Measurements from ENCODE around the gene EP300. TPM values are rescaled to one million over a fixed set of nuclear protein-coding genes. Genes with fewer than 3 reads are reported as not detected.

Gene EP300
- polyA plus RNA-seq, 3 donors: 5.7 to 81.6 (median 16.8) TPM

DNA sequence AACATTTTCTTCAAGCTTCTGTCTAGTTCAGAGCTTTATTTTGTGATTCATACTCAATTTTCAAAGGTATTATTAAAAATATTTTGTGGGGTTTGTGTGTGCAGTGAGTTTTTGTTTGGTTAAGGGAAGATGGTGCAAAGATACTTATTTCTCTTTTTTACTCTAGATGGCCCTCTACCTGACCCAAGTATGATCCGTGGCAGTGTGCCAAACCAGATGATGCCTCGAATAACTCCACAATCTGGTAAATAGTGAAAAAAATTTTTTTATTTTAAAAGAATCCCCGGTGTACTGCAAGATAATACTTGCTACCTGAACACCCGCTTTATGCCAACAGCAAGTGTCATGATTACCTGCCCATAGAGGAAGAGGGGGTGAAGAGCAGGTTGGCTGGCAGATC lies 54.2 kb downstream of the EP300 start:
- Histone ChIP-seq H3K36me3 (replicated peaks in 1 of 2; ENCODE audit: control insufficient read depth in 1 of 2, insufficient read depth in 2 of 2, low read length in 2 of 2) (peaks cover 96 to 100% of the 10 kb centered on the region in 2 donors), H3K4me3 (replicated peaks in 1 of 3; ENCODE audit: low read depth in 2 of 3, low read length in 3 of 3) (no peak overlapping the region), H3K27me3 (ENCODE audit: control insufficient read depth in 2 of 2, insufficient read depth in 2 of 2, low read length in 2 of 2) (no peaks in the 10 kb centered on the region), H2AFZ (ENCODE audit: insufficient read depth, low read depth, low read length, poor library complexity, severe bottlenecking) (no peak overlapping the region), H3K27ac (ENCODE audit: low read depth in 1 of 2, low read length in 2 of 2) (no peak overlapping the region), H3K4me1 (ENCODE audit: control insufficient read depth in 1 of 2, insufficient read depth in 2 of 2, low read length in 2 of 2) (no peaks in the 10 kb centered on the region), H3K9ac (ENCODE audit: insufficient read depth, low read length, poor library complexity, severe bottlenecking) (no peak overlapping the region), H4K20me1 (ENCODE audit: insufficient read depth, low read length) (peaks cover 98% of the 10 kb centered on the region), H3K9me3 (replicated peaks in 1 of 2; ENCODE audit: control insufficient read depth in 1 of 2, insufficient read depth in 1 of 2, low read length in 2 of 2) (no peaks in the 10 kb centered on the region), H3K4me2 (replicated peaks; ENCODE audit: extremely low read depth, low read length, poor library complexity, severe bottlenecking) (no peak overlapping the region), H3K79me2 (ENCODE audit: insufficient read depth, low read length) (peaks cover 13% of the 10 kb centered on the region)
- no peak for DNase-seq
- intact Hi-C loops (cut with micrococcal nuclease): no loop called here
- Mint-ChIP-seq H3K36me3 (peaks cover 88 to 99% of the 10 kb centered on the region in 2 donors), H3K27ac (no peak overlapping the region), H3K4me3 (no peak overlapping the region), H3K9me3 (no peaks in the 10 kb centered on the region), H3K4me1 (no peaks in the 10 kb centered on the region), H3K27me3 (ENCODE audit: low read depth in 3 of 3) (no peaks in the 10 kb centered on the region)
- WGBS (ENCODE audit: insufficient coverage): 100% methylated on average over 2 of the region's 4 CpGs
- TF ChIP-seq, protein P1, sequence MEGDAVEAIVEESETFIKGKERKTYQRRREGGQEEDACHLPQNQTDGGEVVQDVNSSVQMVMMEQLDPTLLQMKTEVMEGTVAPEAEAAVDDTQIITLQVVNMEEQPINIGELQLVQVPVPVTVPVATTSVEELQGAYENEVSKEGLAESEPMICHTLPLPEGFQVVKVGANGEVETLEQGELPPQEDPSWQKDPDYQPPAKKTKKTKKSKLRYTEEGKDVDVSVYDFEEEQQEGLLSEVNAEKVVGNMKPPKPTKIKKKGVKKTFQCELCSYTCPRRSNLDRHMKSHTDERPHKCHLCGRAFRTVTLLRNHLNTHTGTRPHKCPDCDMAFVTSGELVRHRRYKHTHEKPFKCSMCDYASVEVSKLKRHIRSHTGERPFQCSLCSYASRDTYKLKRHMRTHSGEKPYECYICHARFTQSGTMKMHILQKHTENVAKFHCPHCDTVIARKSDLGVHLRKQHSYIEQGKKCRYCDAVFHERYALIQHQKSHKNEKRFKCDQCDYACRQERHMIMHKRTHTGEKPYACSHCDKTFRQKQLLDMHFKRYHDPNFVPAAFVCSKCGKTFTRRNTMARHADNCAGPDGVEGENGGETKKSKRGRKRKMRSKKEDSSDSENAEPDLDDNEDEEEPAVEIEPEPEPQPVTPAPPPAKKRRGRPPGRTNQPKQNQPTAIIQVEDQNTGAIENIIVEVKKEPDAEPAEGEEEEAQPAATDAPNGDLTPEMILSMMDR (IDR thresholded peaks at IDR 0.05): no peak

DNA sequence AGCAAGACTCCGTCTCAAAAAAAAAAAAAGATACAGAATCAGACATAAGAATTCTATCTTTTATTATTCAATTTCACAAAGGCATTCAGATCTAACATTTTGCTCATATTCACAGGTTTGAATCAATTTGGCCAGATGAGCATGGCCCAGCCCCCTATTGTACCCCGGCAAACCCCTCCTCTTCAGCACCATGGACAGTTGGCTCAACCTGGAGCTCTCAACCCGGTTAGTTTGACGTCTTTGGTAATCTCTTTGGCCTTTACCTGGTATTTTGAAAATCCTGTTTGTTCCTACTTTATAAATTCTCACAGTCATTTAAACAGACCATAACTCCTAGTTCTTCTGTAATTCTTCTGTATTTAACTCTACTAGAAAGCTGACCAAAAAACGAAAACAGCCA lies 55.3 kb downstream of the EP300 start:
- no peaks in the 10 kb centered on the region for H3K27me3 Mint-ChIP-seq (ENCODE audit: low read depth in 3 of 3)
- Histone ChIP-seq H3K4me1 (ENCODE audit: control insufficient read depth in 1 of 2, insufficient read depth in 2 of 2, low read length in 2 of 2) (no peaks in the 10 kb centered on the region), H4K20me1 (ENCODE audit: insufficient read depth, low read length) (peaks cover 98% of the 10 kb centered on the region), H3K4me2 (replicated peaks; ENCODE audit: extremely low read depth, low read length, poor library complexity, severe bottlenecking) (no peak overlapping the region), H3K27ac (ENCODE audit: low read depth in 1 of 2, low read length in 2 of 2) (no peak overlapping the region), H3K79me2 (ENCODE audit: insufficient read depth, low read length) (peaks cover 4% of the 10 kb centered on the region), H3K36me3 (replicated peaks in 1 of 2; ENCODE audit: control insufficient read depth in 1 of 2, insufficient read depth in 2 of 2, low read length in 2 of 2) (peaks cover 98 to 100% of the 10 kb centered on the region in 2 donors), H3K9ac (ENCODE audit: insufficient read depth, low read length, poor library complexity, severe bottlenecking) (no peak overlapping the region), H3K4me3 (replicated peaks in 1 of 3; ENCODE audit: low read depth in 2 of 3, low read length in 3 of 3) (no peak overlapping the region), H3K27me3 (ENCODE audit: control insufficient read depth in 2 of 2, insufficient read depth in 2 of 2, low read length in 2 of 2) (no peaks in the 10 kb centered on the region), H2AFZ (ENCODE audit: insufficient read depth, low read depth, low read length, poor library complexity, severe bottlenecking) (no peak overlapping the region), H3K9me3 (replicated peaks in 1 of 2; ENCODE audit: control insufficient read depth in 1 of 2, insufficient read depth in 1 of 2, low read length in 2 of 2) (no peaks in the 10 kb centered on the region)
- peak overlapping the region in 1 of 7 donors; percentile 47 for H3K27ac Mint-ChIP-seq
- TF ChIP-seq, protein P1 (IDR thresholded peaks at IDR 0.05): no peak
- 95% methylated on average over 5 of the region's 5 CpGs for WGBS (ENCODE audit: insufficient coverage)
- no peak overlapping the region for H3K4me3 Mint-ChIP-seq
- H3K4me1 Mint-ChIP-seq: no peaks in the 10 kb centered on the region
- intact Hi-C loops (cut with micrococcal nuclease): no loop called here
- H3K36me3 Mint-ChIP-seq: peaks cover 87 to 99% of the 10 kb centered on the region in 2 donors
- no peaks in the 10 kb centered on the region for H3K9me3 Mint-ChIP-seq
- DNase-seq: no peak
